A673 (cell line): Measurements from ENCODE around the gene HMCN2.

Experiments used
- EZH2 ChIP-seq: fragments of 200-600 bp; sonication (generic); IDR thresholded peaks from 2 replicates; pipeline ENCODE4 v1.6.1; 2017; ENCODE audit warnings: borderline replicate concordance, low read depth, mild to moderate bottlenecking, mixed read lengths, antibody characterized with exemption, low read length; ENCODE audit not compliant: poor library complexity, severe bottlenecking
- TF ChIP-seq, protein P1 (sequence below): fragments of 300-800, 200-600 bp; sonication (generic); conservative IDR thresholded peaks from 2 replicates; pipeline ENCODE4 v1.5.1; 2017; ENCODE audit warnings: low read depth, mild to moderate bottlenecking, antibody characterized with exemption, low read length, moderate library complexity, mixed read lengths

DNA sequence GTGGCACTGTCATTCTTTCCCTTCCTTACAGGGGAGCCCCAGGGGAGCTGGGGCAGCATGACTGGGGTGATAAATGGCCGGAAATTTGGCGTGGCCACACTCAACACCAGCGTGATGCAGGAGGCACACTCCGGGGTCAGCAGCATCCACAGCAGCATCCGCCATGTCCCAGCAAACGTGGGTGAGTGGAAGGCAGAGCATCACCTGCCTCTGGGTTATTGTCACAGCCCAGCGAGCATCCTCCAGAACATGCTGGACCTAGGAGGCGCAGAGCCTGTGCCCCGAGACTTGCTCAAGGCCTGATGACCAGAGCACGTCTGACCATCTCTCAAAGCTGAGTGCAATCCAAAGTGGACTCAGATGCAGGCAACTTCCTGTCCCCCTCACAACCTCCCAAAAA is 157.0 kb downstream of the HMCN2 start:
- TF ChIP-seq, protein P1, sequence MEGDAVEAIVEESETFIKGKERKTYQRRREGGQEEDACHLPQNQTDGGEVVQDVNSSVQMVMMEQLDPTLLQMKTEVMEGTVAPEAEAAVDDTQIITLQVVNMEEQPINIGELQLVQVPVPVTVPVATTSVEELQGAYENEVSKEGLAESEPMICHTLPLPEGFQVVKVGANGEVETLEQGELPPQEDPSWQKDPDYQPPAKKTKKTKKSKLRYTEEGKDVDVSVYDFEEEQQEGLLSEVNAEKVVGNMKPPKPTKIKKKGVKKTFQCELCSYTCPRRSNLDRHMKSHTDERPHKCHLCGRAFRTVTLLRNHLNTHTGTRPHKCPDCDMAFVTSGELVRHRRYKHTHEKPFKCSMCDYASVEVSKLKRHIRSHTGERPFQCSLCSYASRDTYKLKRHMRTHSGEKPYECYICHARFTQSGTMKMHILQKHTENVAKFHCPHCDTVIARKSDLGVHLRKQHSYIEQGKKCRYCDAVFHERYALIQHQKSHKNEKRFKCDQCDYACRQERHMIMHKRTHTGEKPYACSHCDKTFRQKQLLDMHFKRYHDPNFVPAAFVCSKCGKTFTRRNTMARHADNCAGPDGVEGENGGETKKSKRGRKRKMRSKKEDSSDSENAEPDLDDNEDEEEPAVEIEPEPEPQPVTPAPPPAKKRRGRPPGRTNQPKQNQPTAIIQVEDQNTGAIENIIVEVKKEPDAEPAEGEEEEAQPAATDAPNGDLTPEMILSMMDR, result no peak
- TF ChIP-seq EZH2, result no peak
